CD14-positive monocyte (primary cell): Measurements from ENCODE around the gene AP3B2. TPM values are rescaled to one million over a fixed set of nuclear protein-coding genes. Genes with fewer than 3 reads are reported as not detected.

Experiments
- DNase-seq, 3 donors: peaks; one replicate each; pipeline ENCODE4 v3.0.0-alpha.2; 2011 to 2022
- H2AFZ ChIP-seq: 2 replicates; pipeline ENCODE4 v1.6.0; 2012; ENCODE audit warnings: mild to moderate bottlenecking, low read depth, low read length, inconsistent platforms; ENCODE audit not compliant: insufficient read depth, poor library complexity, severe bottlenecking
- H3K27ac ChIP-seq, 2 donors: 1 replicate in 1 of 2; 2 replicates in 1 of 2; pipeline ENCODE4 v1.5.1; 2012 to 2013; ENCODE audit warnings: low read length in 2 of 2, control low read depth in 1 of 2, inconsistent platforms in 1 of 2, low read depth in 1 of 2, mild to moderate bottlenecking in 1 of 2
- H3K27me3 ChIP-seq, 2 donors: one replicate each; pipeline versions ENCODE4 v1.6.0 to v1.6.1; 2011 to 2013; ENCODE audit warnings: low read length in 2 of 2; ENCODE audit not compliant: control insufficient read depth in 2 of 2, insufficient read depth in 2 of 2
- H3K36me3 ChIP-seq, 2 donors: replicated peaks in 1 of 2; 1 replicate in 1 of 2; 2 replicates in 1 of 2; pipeline versions ENCODE4 v1.5.1 to v1.6.1; 2012 to 2013; ENCODE audit warnings: low read length in 2 of 2, control low read depth in 1 of 2, inconsistent platforms in 1 of 2, mild to moderate bottlenecking in 1 of 2; ENCODE audit not compliant: insufficient read depth in 2 of 2, control insufficient read depth in 1 of 2
- H3K4me1 ChIP-seq, 2 donors: 1 replicate in 1 of 2; 2 replicates in 1 of 2; pipeline versions ENCODE4 v1.5.1 to v1.6.1; 2012 to 2013; ENCODE audit warnings: low read length in 2 of 2, control low read depth in 1 of 2, inconsistent platforms in 1 of 2, mild to moderate bottlenecking in 1 of 2, moderate library complexity in 1 of 2; ENCODE audit not compliant: insufficient read depth in 2 of 2, control insufficient read depth in 1 of 2
- H3K4me2 ChIP-seq: replicated peaks from 2 replicates; pipeline ENCODE3; 2012; ENCODE audit warnings: low read length, moderate library complexity, mild to moderate bottlenecking; ENCODE audit not compliant: poor library complexity, severe bottlenecking; ENCODE audit errors: extremely low read depth
- H3K4me3 ChIP-seq, 3 experiments: fragments of 200-600 bp in 1 of 3; sonication (generic) in 1 of 3; replicated peaks in 1 of 3; 1 replicate in 2 of 3; 2 replicates in 1 of 3; pipeline ENCODE4 v1.5.1; 2011 to 2013; ENCODE audit warnings: low read length in 3 of 3, mild to moderate bottlenecking in 3 of 3, control low read depth in 2 of 3, low read depth in 2 of 3, inconsistent platforms in 1 of 3, moderate library complexity in 1 of 3
- H3K79me2 ChIP-seq: 2 replicates; pipeline ENCODE4 v1.6.0; 2012; ENCODE audit warnings: mild to moderate bottlenecking, control low read depth, inconsistent platforms, low read length, moderate library complexity; ENCODE audit not compliant: insufficient read depth
- H3K9ac ChIP-seq: 2 replicates; pipeline ENCODE4 v1.6.0; 2017; ENCODE audit warnings: low read length, mild to moderate bottlenecking; ENCODE audit not compliant: insufficient read depth, poor library complexity, severe bottlenecking
- H3K9me3 ChIP-seq, 2 donors: replicated peaks in 1 of 2; 1 replicate in 1 of 2; 2 replicates in 1 of 2; pipeline versions ENCODE4 v1.5.1 to v1.6.1; 2012 to 2013; ENCODE audit warnings: low read length in 2 of 2, control low read depth in 1 of 2; ENCODE audit not compliant: control insufficient read depth in 1 of 2, insufficient read depth in 1 of 2
- H4K20me1 ChIP-seq: 2 replicates; pipeline ENCODE4 v1.6.0; 2012; ENCODE audit warnings: mild to moderate bottlenecking, low read length, control low read depth, moderate library complexity; ENCODE audit not compliant: insufficient read depth
- H3K27ac Mint-ChIP-seq, 7 donors: one replicate each; pipeline ENCODE4 v1.8.0; 2020; ENCODE audit warnings: mild to moderate bottlenecking in 7 of 7, mixed read lengths in 7 of 7, moderate library complexity in 6 of 7, inconsistent platforms in 2 of 7
- H3K27me3 Mint-ChIP-seq, 3 donors: one replicate each; pipeline ENCODE4 v1.8.0; 2021 to 2022; ENCODE audit warnings: low read depth in 3 of 3, mild to moderate bottlenecking in 3 of 3, mixed read lengths in 3 of 3, moderate library complexity in 3 of 3, inconsistent platforms in 1 of 3
- H3K36me3 Mint-ChIP-seq, 2 donors: one replicate each; pipeline ENCODE4 v1.8.0; 2020; ENCODE audit warnings: mixed read lengths in 2 of 2, inconsistent platforms in 1 of 2, mild to moderate bottlenecking in 1 of 2
- H3K4me1 Mint-ChIP-seq: one replicate; pipeline ENCODE4 v1.8.0; 2020; ENCODE audit warnings: mild to moderate bottlenecking, mixed read lengths
- H3K4me3 Mint-ChIP-seq, 2 donors: one replicate each; pipeline ENCODE4 v1.8.0; 2020; ENCODE audit warnings: mild to moderate bottlenecking in 2 of 2, mixed read lengths in 2 of 2, moderate library complexity in 1 of 2
- H3K9me3 Mint-ChIP-seq, 7 donors: one replicate each; pipeline ENCODE4 v1.8.0; 2020 to 2022; ENCODE audit warnings: mixed read lengths in 7 of 7, mild to moderate bottlenecking in 6 of 7, moderate library complexity in 6 of 7, inconsistent platforms in 2 of 7
- CTCF ChIP-seq: fragments of 200-600 bp; IDR thresholded peaks from one replicate; pipeline ENCODE4 v1.8.0; 2022; ENCODE audit warnings: antibody characterized with exemption, mild to moderate bottlenecking
- WGBS: methylation state at CpG from one replicate; pipeline ENCODE4 v1.1.5; 2013; ENCODE audit warnings: missing lambda C conversion rate; ENCODE audit not compliant: insufficient coverage; 5-methylcytosine and 5-hydroxymethylcytosine counted together
- intact Hi-C, 2 donors: fragments of 100-400 bp; cut with micrococcal nuclease; formaldehyde crosslinking; loops; one replicate each; pipeline versions ENCODE4 v1.15.0 to v1.15.1; 2023
- polyA plus RNA-seq, 3 donors: library from polyadenylated mRNA; depleted of rRNA in 1 of 3; unstranded in 2 of 3; stranded (reverse) in 1 of 3; fragments of 300-500 nt in 2 of 3; fragments of >200 nt in 1 of 3; fragmentation: Illumina TruSeq in 2 of 3; gene quantifications; 1 replicate in 2 of 3; 2 replicates in 1 of 3; pipeline ENCODE4 v1.2.3, GENCODE V29; 2012 to 2021

Gene AP3B2
- polyA plus RNA-seq, 3 donors, result 0.85 to 0.95 TPM; not detected in 1

GRCh38 chr15:82643992-82644391, 65.7 kb downstream of the AP3B2 start:
- no peak overlapping the region for H3K4me2 ChIP-seq
- peaks cover 9% of the 10 kb centered on the region for H3K4me1 Mint-ChIP-seq
- no peak for DNase-seq
- no peaks in the 10 kb centered on the region for H3K36me3 ChIP-seq
- H4K20me1 ChIP-seq, result no peaks in the 10 kb centered on the region
- no peak overlapping the region for H3K9ac ChIP-seq
- H3K4me3 ChIP-seq, result no peak overlapping the region
- H2AFZ ChIP-seq, result no peak overlapping the region
- H3K27me3 ChIP-seq, result peaks cover 49 to 79% of the 10 kb centered on the region in 2 donors
- peaks cover 8 to 16% of the 10 kb centered on the region in 2 donors for H3K9me3 ChIP-seq
- no peak overlapping the region for H3K27ac ChIP-seq
- TF ChIP-seq CTCF, result no peak
- H3K27me3 Mint-ChIP-seq, result peaks cover 64 to 77% (median 67%) of the 10 kb centered on the region in 3 donors
- no peaks in the 10 kb centered on the region for H3K79me2 ChIP-seq
- H3K9me3 Mint-ChIP-seq, result peaks cover 0 to 14% (median 10%) of the 10 kb centered on the region in 7 donors
- intact Hi-C loops, result no loop called here
- WGBS, result 80% methylated on average over 3 of the region's 3 CpGs
- no peaks in the 10 kb centered on the region for H3K36me3 Mint-ChIP-seq
- H3K27ac Mint-ChIP-seq, result no peak overlapping the region
- no peak overlapping the region for H3K4me3 Mint-ChIP-seq
- H3K4me1 ChIP-seq, result peaks cover 6 to 18% of the 10 kb centered on the region in 2 donors

GRCh38 chr15:82642656-82643055, 67.0 kb downstream of the AP3B2 start:
- Histone ChIP-seq H3K4me2 (no peak overlapping the region), H3K4me3 (no peak overlapping the region), H3K9me3 (peaks cover 8 to 10% of the 10 kb centered on the region in 2 donors), H3K27ac (no peak overlapping the region), H4K20me1 (no peaks in the 10 kb centered on the region), H3K9ac (no peak overlapping the region), H3K36me3 (no peaks in the 10 kb centered on the region), H3K79me2 (no peaks in the 10 kb centered on the region), H2AFZ (no peak overlapping the region), H3K4me1 (peaks cover 6 to 13% of the 10 kb centered on the region in 2 donors), H3K27me3 (peaks cover 49 to 70% of the 10 kb centered on the region in 2 donors)
- Mint-ChIP-seq H3K27ac (peak overlapping the region in 1 of 7 donors; percentile 12), H3K36me3 (no peaks in the 10 kb centered on the region), H3K4me3 (no peak overlapping the region), H3K4me1 (peaks cover 5% of the 10 kb centered on the region), H3K27me3 (peaks cover 54 to 68% (median 56%) of the 10 kb centered on the region in 3 donors), H3K9me3 (peaks cover 0 to 11% (median 5%) of the 10 kb centered on the region in 7 donors)
- WGBS, result 60% methylated on average over 2 of the region's 3 CpGs
- intact Hi-C loops, result no loop called here
- TF ChIP-seq CTCF, result no peak
- DNase-seq, result no peak
